Stimulated activated CD8-positive, alpha-beta memory T cell treated with anti-CD3 and anti-CD28 coated beads, Interleukin-2, amount 100 ng/mL, for 1 hour (primary cell): ENCODE measurements around the gene ZNF385B.

Experiments used
- DNase-seq, 2 donors: peaks; one replicate each; pipeline ENCODE4 v3.0.0-alpha.2; 2020; ENCODE audit warnings: low read depth in 2 of 2

ZNF385B gene

GRCh38 chr2:179685146-179685545, 176.3 kb downstream of the ZNF385B start:
- no peak for DNase-seq

- DNase-seq, result no peak
These were observed 178.7 kb downstream of the ZNF385B start for GRCh38 chr2:179682756-179683155.

GRCh38 chr2:179677746-179678505, 183.5 kb downstream of the ZNF385B start:
- DNase-seq, result no peak

- DNase-seq, result no peak
These were observed 184.2 kb downstream of the ZNF385B start for GRCh38 chr2:179677077-179677688.

GRCh38 chr2:179675435-179675834, 186.0 kb downstream of the ZNF385B start:
- no peak for DNase-seq

GRCh38 chr2:179671043-179671981, 190.1 kb downstream of the ZNF385B start:
- DNase-seq, result no peak

GRCh38 chr2:179669196-179669595, 192.2 kb downstream of the ZNF385B start:
- no peak for DNase-seq

GRCh38 chr2:179664972-179665812, 196.2 kb downstream of the ZNF385B start:
- no peak for DNase-seq

GRCh38 chr2:179661986-179662385, 199.4 kb downstream of the ZNF385B start:
- no peak for DNase-seq

- no peak for DNase-seq
These were observed 204.3 kb downstream of the ZNF385B start for GRCh38 chr2:179657068-179657595.

GRCh38 chr2:179655627-179656026, 205.8 kb downstream of the ZNF385B start:
- DNase-seq, result no peak

- no peak for DNase-seq
These were observed 206.6 kb downstream of the ZNF385B start for GRCh38 chr2:179654806-179655205.

- no peak for DNase-seq
These were observed 209.1 kb downstream of the ZNF385B start for GRCh38 chr2:179652296-179652695.

- DNase-seq, result no peak
These were observed 211.0 kb downstream of the ZNF385B start for GRCh38 chr2:179650420-179650819.

- no peak for DNase-seq
These were observed 214.4 kb downstream of the ZNF385B start for GRCh38 chr2:179646862-179647587.

GRCh38 chr2:179646173-179646769, 215.1 kb downstream of the ZNF385B start:
- no peak for DNase-seq

- DNase-seq, result no peak
These were observed 216.4 kb downstream of the ZNF385B start for GRCh38 chr2:179645047-179645446.

GRCh38 chr2:179642462-179642861, 218.9 kb downstream of the ZNF385B start:
- DNase-seq, result no peak

- DNase-seq, result no peak
These were observed 224.4 kb downstream of the ZNF385B start for GRCh38 chr2:179636995-179637394.
